Measurements from ENCODE around the gene STK39. TPM values are rescaled to one million over a fixed set of nuclear protein-coding genes. Genes with fewer than 3 reads are reported as not detected.
"Not testable (repeated sequence)": the region's sequence is repeated elsewhere in the genome, so short reads cannot be mapped to it uniquely, and the experiment has no call there.

The STK39 gene
- total RNA-seq, 2 experiments from 2014 or later = 33.4 to 34.8 TPM

DNA sequence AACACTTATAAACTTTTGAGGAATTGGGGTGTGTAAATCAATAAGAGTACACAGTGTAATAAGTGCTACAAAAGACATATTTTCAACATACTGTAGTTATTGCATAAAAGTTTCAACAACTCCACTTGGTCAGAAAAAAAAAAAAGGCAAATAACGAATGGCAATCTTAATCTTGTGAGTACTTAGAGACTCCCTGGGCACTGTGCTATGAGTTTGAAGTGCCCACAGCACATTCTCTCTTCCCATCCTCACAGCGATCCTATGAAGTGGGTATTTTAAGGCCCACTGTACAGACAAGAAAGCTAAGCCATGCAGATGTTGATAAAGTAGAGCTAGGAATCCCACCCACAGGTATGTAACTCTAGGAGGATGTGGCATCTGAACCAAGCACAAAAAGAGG lies 112.3 kb downstream of the STK39 start:
- no peak for DNase-seq
- ChIA-PET POLR2A (no interaction called here), CTCF (interaction anchor here (1.1 to 1.3 kb wide), 3 partner anchors 11 to 201 kb away, joined by 4 to 7 read pairs (median 6); no protein-coding TSS in a partner anchor)
- Mint-ChIP-seq H3K36me3 (ENCODE audit: low read depth) (peaks cover 42% of the 10 kb centered on the region), H3K27ac (no peak overlapping the region), H3K9me3 (ENCODE audit: insufficient read depth) (no peaks in the 10 kb centered on the region), H3K4me1 (ENCODE audit: low read depth) (peaks cover 8% of the 10 kb centered on the region), H3K27me3 (ENCODE audit: low read depth) (no peaks in the 10 kb centered on the region), H3K4me3 (no peak overlapping the region)
- ATAC-seq = no peak

DNA sequence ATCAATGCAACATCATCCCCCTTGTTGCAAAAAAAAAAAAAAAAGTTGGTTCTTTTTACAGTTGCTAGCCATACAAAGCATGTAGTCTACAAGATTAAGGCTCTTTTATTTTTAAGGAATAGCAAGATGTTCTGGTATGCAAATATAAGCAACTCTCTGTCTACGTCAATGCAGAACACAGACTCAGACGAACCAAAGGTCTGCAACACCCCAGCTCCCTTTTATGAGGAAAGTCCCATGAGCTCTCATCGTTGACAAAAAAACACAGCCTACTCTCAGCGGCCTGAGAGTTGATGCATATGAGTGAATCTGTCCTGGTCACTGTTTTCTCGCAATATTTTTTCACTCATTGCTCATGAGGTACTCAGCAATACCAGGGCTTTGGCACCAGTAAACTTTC lies 112.9 kb downstream of the STK39 start:
- no peaks in the 10 kb centered on the region for H3K9me3 Mint-ChIP-seq (ENCODE audit: insufficient read depth)
- peaks cover 41% of the 10 kb centered on the region for H3K36me3 Mint-ChIP-seq (ENCODE audit: low read depth)
- H3K4me1 Mint-ChIP-seq (ENCODE audit: low read depth) = peaks cover 8% of the 10 kb centered on the region
- POLR2A ChIA-PET = no interaction called here
- CTCF ChIA-PET = interaction anchor here (1.0 kb wide), 1 partner anchor 202 kb away, joined by 3 read pairs; no protein-coding TSS in a partner anchor
- H3K4me3 Mint-ChIP-seq = no peak overlapping the region
- ATAC-seq (no peak), DNase-seq (no peak)
- H3K27me3 Mint-ChIP-seq (ENCODE audit: low read depth) = no peaks in the 10 kb centered on the region
- H3K27ac Mint-ChIP-seq = no peak overlapping the region

DNA sequence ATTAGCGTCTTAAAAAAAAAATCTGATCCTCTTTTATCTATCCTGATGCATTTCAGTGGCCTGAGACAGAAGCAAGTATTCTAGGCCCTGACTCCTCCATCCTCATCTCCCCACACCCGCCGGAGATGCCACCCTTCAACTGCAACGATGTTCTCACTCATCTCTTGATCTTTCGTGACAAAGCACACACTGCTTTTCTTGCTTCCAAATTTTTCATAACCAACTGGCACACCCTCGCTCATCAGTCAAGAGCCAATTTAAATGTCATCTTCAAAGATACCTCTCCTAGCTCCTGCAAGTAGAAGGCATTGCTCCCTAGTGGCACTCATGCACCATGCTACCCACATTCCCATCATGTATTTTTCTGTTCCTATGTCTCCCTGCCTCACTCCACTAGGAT lies 115.0 kb downstream of the STK39 start:
- ATAC-seq = no peak
- no peaks in the 10 kb centered on the region for H3K27me3 Mint-ChIP-seq (ENCODE audit: low read depth)
- ChIA-PET POLR2A (no interaction called here), CTCF (interaction anchor here (1.2 kb wide), 1 partner anchor 13 kb away, joined by 3 read pairs; no protein-coding TSS in a partner anchor)
- DNase-seq = no peak
- no peak overlapping the region for H3K27ac Mint-ChIP-seq
- no peak overlapping the region for H3K4me3 Mint-ChIP-seq
- peaks cover 4% of the 10 kb centered on the region for H3K4me1 Mint-ChIP-seq (ENCODE audit: low read depth)
- H3K36me3 Mint-ChIP-seq (ENCODE audit: low read depth) = peaks cover 43% of the 10 kb centered on the region
- no peaks in the 10 kb centered on the region for H3K9me3 Mint-ChIP-seq (ENCODE audit: insufficient read depth)

DNA sequence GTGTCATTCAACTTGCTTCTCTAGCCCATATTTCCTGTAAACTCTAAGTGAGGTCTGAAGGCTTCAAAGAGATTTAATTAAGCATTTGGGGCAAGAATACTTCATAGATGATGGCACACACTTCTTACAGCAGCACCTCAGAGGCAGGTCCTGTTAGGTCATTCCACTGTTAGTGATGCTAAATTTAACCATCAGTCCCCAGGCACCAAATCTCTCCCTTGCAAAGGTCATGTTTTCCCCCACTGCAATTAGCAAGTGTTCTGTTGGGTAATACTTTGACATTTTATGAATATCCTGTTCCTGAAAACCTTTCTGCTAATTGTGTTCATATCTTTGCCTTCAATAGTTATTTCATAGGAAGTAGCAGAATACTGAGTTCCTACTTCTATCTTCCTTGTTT lies 117.0 kb downstream of the STK39 start:
- Mint-ChIP-seq H3K4me3 (no peak overlapping the region), H3K4me1 (ENCODE audit: low read depth) (no peaks in the 10 kb centered on the region), H3K27me3 (ENCODE audit: low read depth) (no peaks in the 10 kb centered on the region), H3K27ac (no peak overlapping the region), H3K36me3 (ENCODE audit: low read depth) (peaks cover 42% of the 10 kb centered on the region), H3K9me3 (ENCODE audit: insufficient read depth) (no peaks in the 10 kb centered on the region)
- DNase-seq (no peak), ATAC-seq (no peak)
- ChIA-PET POLR2A (no interaction called here), CTCF (interaction anchor here (2.0 kb wide), 1 partner anchor 12 kb away, joined by 6 read pairs; no protein-coding TSS in a partner anchor)

DNA sequence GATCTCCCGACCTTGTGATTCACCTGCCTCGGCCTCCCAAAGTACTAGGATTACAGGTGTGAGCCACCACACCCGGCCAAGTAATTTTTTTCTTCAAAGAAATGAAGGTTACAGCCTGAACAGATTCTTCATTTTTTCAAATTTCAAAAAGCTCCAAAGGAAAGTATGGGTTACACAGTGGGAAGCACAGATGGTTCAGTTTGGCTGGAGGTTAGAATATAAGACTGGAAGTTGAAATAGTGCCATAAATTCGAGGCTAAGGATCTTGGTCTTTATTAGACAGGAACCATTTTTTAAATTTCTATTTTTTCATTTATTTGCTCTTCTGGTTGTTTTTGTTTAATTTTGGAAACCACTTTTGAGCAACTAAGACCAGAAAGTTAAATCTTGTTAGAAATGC lies 120.0 kb downstream of the STK39 start:
- no peak overlapping the region for H3K27ac Mint-ChIP-seq

DNA sequence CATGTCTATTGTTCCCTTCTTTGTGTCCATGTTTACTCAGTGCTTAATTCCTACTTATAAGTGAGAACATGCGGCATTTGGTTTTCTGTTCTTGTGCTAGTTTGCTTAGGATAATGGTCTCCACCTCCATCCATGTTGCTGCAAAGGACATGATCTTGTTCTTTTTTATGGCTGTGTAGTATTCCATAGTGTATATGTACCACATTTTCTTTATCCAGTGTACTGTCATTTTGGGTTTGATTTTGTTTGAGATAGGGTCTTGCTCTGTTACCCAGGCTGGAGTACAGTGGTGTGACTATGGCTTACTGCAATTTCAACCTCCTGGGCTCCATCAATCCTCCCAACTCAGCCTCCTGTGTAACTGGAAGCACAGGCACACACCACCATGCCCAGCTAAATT lies 125.2 kb downstream of the STK39 start:
- peaks cover 23% of the 10 kb centered on the region for H3K36me3 Mint-ChIP-seq (ENCODE audit: low read depth)
- DNase-seq; POLR2A ChIA-PET; CTCF ChIA-PET; H3K4me3 Mint-ChIP-seq; H3K27me3 Mint-ChIP-seq (ENCODE audit: low read depth); H3K9me3 Mint-ChIP-seq (ENCODE audit: insufficient read depth); H3K27ac Mint-ChIP-seq; ATAC-seq; H3K4me1 Mint-ChIP-seq (ENCODE audit: low read depth): not testable (repeated sequence)

More for the DNA sequence above, 120.0 kb downstream of the STK39 start:
- H3K4me1 Mint-ChIP-seq (ENCODE audit: low read depth) = peaks cover 3% of the 10 kb centered on the region
- CTCF ChIA-PET = interaction anchor here (2.4 kb wide), 1 partner anchor 8 kb away, joined by 24 read pairs; no protein-coding TSS in a partner anchor
- no peaks in the 10 kb centered on the region for H3K27me3 Mint-ChIP-seq (ENCODE audit: low read depth)
- no peak overlapping the region for H3K4me3 Mint-ChIP-seq
- no peak for ATAC-seq
- POLR2A ChIA-PET = no interaction called here
- DNase-seq = no peak
- no peaks in the 10 kb centered on the region for H3K9me3 Mint-ChIP-seq (ENCODE audit: insufficient read depth)
- H3K36me3 Mint-ChIP-seq (ENCODE audit: low read depth) = peaks cover 37% of the 10 kb centered on the region

DNA sequence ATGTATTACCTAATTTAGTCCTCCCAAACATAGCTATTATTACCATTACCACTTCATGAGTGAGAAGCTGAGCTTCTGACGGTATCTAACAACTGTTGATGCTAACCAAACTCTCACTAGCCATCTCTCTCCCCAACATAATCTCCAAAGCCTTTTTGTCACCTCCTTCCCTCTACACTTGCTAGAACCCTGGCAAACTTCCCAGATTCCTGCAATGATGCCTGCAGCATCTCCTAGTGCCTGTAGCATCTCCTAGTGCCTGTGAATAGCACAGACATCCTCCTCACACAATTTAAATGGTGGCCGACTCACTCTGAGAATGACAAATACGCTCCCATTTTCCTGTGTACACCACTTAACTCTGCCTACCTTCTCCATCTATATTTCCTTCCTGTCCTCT lies 126.7 kb downstream of the STK39 start:
- ChIA-PET CTCF (interaction anchor here (1.0 to 4.7 kb wide), 3 partner anchors 8 to 156 kb away, joined by 3 to 27 read pairs (median 24); no protein-coding TSS in a partner anchor), POLR2A (no interaction called here)
- Mint-ChIP-seq H3K9me3 (ENCODE audit: insufficient read depth) (no peaks in the 10 kb centered on the region), H3K36me3 (ENCODE audit: low read depth) (peaks cover 17% of the 10 kb centered on the region), H3K4me3 (no peak overlapping the region), H3K27me3 (ENCODE audit: low read depth) (no peaks in the 10 kb centered on the region), H3K27ac (no peak overlapping the region), H3K4me1 (ENCODE audit: low read depth) (peaks cover 3% of the 10 kb centered on the region)
- ATAC-seq = no peak
- DNase-seq = no peak

DNA sequence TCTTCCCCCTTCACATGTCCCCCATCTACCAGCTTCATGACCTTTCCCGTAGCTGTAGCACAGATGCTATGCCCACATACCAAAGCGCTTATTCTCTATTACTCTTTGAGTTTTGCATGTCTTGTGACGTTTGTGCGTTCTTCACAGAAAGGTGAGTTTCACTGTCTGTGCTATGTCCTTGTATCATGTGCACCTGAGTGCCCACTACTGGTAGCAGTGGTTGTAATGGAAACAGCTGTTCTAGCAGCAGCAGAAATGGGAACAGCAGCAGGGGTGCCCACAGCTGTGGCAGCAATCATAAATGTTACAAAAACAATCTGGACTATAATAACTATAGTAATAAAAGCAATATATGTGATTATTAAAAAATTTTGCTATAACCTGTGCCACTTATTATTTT lies 127.1 kb downstream of the STK39 start:
- Mint-ChIP-seq H3K9me3 (ENCODE audit: insufficient read depth) (no peaks in the 10 kb centered on the region), H3K4me1 (ENCODE audit: low read depth) (peaks cover 3% of the 10 kb centered on the region), H3K36me3 (ENCODE audit: low read depth) (peaks cover 15% of the 10 kb centered on the region), H3K27ac (no peak overlapping the region), H3K4me3 (no peak overlapping the region), H3K27me3 (ENCODE audit: low read depth) (no peaks in the 10 kb centered on the region)
- ChIA-PET CTCF (interaction anchor here (0.8 to 4.7 kb wide), 7 partner anchors 8 to 155 kb away, joined by 3 to 27 read pairs (median 10); no protein-coding TSS in a partner anchor), POLR2A (interaction anchor here (0.7 kb wide), 1 partner anchor 84 kb away, joined by 4 read pairs; no protein-coding TSS in a partner anchor)
- ATAC-seq = no peak
- no peak for DNase-seq

DNA sequence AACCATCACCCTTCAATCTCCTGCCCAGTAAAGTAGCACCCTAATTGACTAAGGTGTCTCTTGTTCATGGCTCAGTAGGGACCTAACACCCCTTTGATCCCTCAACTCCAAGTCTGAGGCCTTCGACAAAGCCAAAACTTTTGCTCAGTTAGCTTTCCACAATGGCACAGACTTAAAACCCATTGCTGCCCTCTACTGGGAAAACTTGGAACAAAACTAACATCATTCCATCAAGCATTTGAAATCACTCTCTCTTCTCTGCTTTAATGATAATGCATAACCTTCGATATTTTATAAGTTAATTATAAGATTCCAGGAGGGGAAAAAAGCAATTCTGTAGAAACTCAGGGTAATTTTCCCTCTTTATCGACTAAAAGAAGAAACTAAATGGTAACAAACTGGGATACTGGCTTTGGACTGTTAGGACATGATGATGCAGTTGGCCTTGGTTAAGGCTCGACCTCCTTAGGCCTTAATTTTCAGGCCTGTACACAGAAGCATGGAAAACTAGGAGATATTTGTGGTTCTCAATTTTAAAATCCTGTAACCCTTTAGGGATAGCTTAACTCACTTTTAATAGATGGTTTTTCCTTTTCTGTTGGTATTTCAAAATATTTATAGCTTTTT lies 127.8 kb downstream of the STK39 start:
- Mint-ChIP-seq H3K4me1 (ENCODE audit: low read depth) (peaks cover under 1% of the 10 kb centered on the region), H3K4me3 (no peak overlapping the region), H3K36me3 (ENCODE audit: low read depth) (peaks cover 15% of the 10 kb centered on the region), H3K27me3 (ENCODE audit: low read depth) (no peaks in the 10 kb centered on the region), H3K9me3 (ENCODE audit: insufficient read depth) (no peaks in the 10 kb centered on the region), H3K27ac (no peak overlapping the region)
- DNase-seq (peak; percentile 44), ATAC-seq (no peak)
- ChIA-PET CTCF (interaction anchor here (0.5 to 4.7 kb wide), 38 partner anchors 9 to 855 kb away, joined by 3 to 27 read pairs (median 4); no protein-coding TSS in a partner anchor), POLR2A (interaction anchor here (0.7 kb wide), 1 partner anchor 83 kb away, joined by 4 read pairs; no protein-coding TSS in a partner anchor)

DNA sequence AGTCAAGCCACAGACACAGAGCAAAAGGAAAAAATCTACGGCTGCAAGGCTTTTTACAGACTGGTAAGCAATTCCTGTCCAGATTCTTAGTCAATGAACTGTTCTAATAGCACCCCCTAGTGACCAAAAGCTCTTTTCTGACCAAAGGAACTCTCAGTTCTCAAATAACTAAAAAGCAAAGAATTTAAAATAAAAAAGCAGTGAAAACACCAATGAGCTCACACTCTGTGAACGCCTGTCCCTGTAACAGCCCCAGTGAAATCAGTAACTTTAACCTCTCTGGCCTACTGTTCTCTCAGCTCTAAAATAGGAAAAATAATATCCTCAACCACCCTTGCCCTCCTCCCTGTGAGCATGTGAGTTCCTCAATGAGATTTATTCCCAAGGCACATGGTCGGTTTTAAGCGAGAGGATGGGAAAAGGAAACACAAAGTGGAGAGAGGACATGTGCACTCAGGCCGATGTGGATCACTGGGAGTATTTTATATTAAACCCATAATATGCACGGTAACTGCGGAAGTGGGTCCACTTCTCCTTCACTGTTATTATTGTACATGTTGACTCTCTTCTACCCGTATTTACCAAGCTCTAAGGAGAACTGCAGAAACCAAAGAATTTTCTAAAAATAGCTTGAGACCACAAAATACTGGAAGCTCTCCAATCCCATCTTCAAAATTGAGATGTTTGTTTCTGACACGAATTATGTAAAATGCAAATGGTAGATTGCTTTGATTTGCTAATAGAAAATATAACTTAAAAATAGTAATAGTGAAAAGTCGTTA lies 128.5 kb downstream of the STK39 start:
- no peaks in the 10 kb centered on the region for H3K27me3 Mint-ChIP-seq (ENCODE audit: low read depth)
- H3K4me3 Mint-ChIP-seq = no peak overlapping the region
- DNase-seq = peak; percentile 36
- no peak overlapping the region for H3K27ac Mint-ChIP-seq
- peaks cover 17% of the 10 kb centered on the region for H3K36me3 Mint-ChIP-seq (ENCODE audit: low read depth)
- ATAC-seq = peak; percentile 36
- CTCF ChIA-PET = interaction anchor here (0.6 to 4.7 kb wide), 44 partner anchors 8 to 854 kb away, joined by 3 to 27 read pairs (median 4); partner anchors contain the start of gene STK39
- no peaks in the 10 kb centered on the region for H3K9me3 Mint-ChIP-seq (ENCODE audit: insufficient read depth)
- POLR2A ChIA-PET = no interaction called here
- H3K4me1 Mint-ChIP-seq (ENCODE audit: low read depth) = no peaks in the 10 kb centered on the region

DNA sequence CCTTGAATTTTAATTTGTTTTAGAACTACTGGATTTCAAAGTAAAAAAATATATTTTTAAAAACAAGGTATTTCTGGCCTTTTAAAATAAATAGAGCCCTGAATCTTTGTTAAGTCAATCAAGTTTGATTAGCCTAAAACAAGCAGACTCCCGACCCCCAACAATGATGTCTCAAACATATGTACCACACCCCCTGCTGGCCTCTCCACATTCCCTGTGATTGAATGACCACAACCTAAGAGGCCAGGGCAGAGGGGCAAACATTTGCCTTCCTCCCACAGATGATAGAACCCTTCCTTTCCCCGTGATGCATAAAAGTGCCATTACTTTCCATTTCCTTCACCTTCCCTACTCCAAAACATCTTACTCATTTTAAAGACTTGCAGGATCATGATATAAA lies 130.9 kb downstream of the STK39 start:
- Mint-ChIP-seq H3K4me3 (no peak overlapping the region), H3K4me1 (ENCODE audit: low read depth) (no peaks in the 10 kb centered on the region), H3K27me3 (ENCODE audit: low read depth) (no peaks in the 10 kb centered on the region), H3K9me3 (ENCODE audit: insufficient read depth) (no peaks in the 10 kb centered on the region), H3K36me3 (ENCODE audit: low read depth) (peaks cover 20% of the 10 kb centered on the region), H3K27ac (no peak overlapping the region)
- CTCF ChIA-PET = interaction anchor here (0.5 to 4.7 kb wide), 3 partner anchors 25 to 197 kb away, joined by 3 to 27 read pairs (median 3); no protein-coding TSS in a partner anchor
- DNase-seq = no peak
- POLR2A ChIA-PET = interaction anchor here (0.7 kb wide), 1 partner anchor 12 kb away, joined by 3 read pairs; no protein-coding TSS in a partner anchor
- ATAC-seq = no peak

DNA sequence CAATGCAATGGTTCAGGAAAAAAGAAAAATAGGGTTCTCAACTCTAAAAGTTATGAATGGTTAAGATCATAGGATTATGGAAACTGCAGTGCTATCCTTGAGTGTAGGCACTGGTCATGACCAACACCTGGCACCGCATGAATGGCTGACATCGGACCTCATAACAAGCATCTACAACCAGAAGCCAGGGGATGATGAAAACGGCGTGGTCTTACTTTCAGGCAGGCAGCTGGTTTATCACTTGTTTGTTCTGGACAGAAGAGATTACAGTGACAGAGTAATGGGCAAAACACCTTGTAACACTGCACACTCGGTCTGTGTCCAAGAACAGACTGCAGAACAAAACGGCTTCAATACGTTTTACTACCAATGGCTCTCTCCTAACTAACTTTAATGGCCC lies 132.8 kb downstream of the STK39 start:
- no peak overlapping the region for H3K4me3 Mint-ChIP-seq
- peaks cover 21% of the 10 kb centered on the region for H3K36me3 Mint-ChIP-seq (ENCODE audit: low read depth)
- POLR2A ChIA-PET = no interaction called here
- H3K4me1 Mint-ChIP-seq (ENCODE audit: low read depth) = no peaks in the 10 kb centered on the region
- H3K9me3 Mint-ChIP-seq (ENCODE audit: insufficient read depth) = no peaks in the 10 kb centered on the region
- DNase-seq (no peak), ATAC-seq (no peak)
- CTCF ChIA-PET = interaction anchor here (1.0 kb wide), 1 partner anchor 150 kb away, joined by 3 read pairs; no protein-coding TSS in a partner anchor
- H3K27ac Mint-ChIP-seq = no peak overlapping the region
- H3K27me3 Mint-ChIP-seq (ENCODE audit: low read depth) = no peaks in the 10 kb centered on the region
